HTR-8/SVneo (cell line): Measurements from ENCODE around the gene MEST.
"Not testable (repeated sequence)": the region's sequence is repeated elsewhere in the genome, so short reads cannot be mapped to it uniquely, and the experiment has no call there.

Experiments used
- DNase-seq: peaks from one replicate; pipeline ENCODE4 v3.0.0; 2011; ENCODE audit warnings: low spot score, mixed read lengths; ENCODE audit not compliant: insufficient read length
- FAIRE-seq: peaks from 2 replicates; lab custom pipeline; 2011; peaks lifted over from hg19 to GRCh38; lab: Jason Lieb, UNC

Gene MEST, protein sequence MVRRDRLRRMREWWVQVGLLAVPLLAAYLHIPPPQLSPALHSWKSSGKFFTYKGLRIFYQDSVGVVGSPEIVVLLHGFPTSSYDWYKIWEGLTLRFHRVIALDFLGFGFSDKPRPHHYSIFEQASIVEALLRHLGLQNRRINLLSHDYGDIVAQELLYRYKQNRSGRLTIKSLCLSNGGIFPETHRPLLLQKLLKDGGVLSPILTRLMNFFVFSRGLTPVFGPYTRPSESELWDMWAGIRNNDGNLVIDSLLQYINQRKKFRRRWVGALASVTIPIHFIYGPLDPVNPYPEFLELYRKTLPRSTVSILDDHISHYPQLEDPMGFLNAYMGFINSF

DNA sequence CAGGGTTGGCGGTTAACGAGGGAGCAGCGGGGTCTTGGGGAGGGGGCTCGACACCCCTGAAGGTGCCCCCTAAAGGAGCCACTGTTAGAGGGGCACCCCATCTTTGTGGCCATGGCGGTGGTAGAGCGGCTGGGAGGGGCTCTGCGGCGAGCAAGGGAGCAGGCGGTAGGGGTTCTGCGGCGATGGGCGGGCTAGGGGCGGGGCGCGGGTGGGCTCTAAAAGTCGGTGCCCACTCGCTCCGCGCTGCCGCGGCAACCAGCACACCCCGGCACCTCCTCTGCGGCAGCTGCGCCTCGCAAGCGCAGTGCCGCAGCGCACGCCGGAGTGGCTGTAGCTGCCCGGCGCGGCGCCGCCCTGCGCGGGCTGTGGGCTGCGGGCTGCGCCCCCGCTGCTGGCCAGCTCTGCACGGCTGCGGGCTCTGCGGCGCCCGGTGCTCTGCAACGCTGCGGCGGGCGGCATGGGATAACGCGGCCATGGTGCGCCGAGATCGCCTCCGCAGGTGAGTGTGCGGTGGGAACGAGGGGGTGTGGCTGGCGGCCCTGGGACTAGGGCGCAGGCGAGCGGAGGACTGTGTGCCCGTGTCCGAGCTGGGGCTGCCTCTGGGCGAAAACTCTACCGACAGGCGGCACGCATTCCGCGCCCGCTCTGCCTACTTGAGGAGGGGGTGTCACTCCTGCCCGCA is at the start of gene MEST:
MEST (plus strand) TSS at position 245 of the 682 bp plus-strand sequence; CDS start at position 474, 229 bp downstream.
- FAIRE-seq, result no peak
- peak; percentile 69 for DNase-seq

DNA sequence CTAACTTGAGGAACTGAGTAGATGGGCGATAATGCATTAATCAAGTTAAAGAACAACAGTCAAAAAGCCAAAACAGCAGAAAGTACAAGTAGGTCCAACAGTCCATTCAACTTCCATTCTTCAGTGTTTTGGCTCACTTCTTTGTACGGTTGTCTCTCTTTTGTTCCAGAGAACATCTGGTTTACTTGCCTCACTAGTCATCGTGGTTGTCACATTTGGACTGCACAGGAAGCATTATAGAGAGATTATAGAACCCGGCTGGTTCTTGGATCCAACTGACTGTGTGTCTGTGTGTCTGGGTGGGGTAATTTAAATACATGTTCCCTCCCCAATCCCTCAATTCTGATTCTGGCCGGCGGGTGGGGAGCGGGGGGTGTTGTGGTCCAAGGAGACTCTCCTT is 49.3 kb upstream of the MEST start:
- no peak for DNase-seq
- no peak for FAIRE-seq

DNA sequence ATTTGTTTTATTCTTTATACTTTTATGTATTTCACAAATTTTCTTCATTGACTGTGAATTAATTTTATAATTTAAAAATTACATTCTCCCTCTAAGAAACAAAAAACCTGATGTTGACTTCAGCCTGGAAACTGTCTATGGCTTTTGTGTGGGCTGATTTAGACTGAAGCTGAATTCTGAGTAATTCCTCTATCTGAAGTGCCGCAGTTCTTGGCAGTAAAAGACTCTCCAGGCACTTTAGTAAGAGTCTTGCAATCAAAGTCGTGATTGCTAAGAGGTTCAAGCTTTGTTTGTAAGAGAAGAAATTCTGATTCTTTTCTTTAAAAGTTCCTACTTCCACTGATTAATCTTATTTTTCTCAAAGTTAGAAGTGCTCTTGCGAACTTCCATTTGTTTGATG is 47.7 kb upstream of the MEST start:
- FAIRE-seq (no peak), DNase-seq (no peak)

DNA sequence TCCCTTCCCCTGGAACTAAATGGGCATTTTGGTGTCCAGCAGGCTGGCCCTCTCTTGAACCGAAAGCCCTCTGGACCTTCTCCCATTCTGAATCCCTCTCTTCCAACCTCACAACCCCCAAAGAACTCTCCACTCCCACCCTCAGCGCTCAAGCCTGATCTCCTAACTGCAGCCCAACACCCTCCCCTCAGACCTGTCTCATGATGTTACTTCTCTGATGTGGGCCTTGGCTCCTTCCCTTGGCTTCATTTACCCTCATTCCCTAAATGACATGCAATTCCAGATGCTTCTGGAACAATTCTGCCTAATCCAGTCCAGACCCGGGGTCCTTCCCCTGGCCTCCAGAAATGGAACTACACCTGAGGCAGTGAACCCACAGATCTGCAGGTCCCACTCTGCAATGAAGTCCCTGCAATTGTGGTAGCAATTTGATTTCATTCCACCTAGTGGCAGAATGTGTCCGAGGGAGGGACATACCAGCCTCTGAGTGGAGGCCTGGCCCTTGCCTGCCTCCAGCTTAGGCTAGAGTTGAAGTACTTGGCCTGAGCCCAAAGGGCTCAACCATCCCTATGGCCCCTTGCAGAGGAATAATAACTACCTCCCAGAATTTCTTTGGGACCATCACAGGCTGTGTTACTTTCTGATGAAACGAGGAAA is 47.0 kb upstream of the MEST start:
- FAIRE-seq (no peak), DNase-seq (no peak)

GRCh38 chr7:130446259-130446658 is 45.6 kb upstream of the MEST start:
- FAIRE-seq, result no peak
- DNase-seq, result no peak

- DNase-seq, FAIRE-seq: not testable (repeated sequence)
These were observed 40.5 kb upstream of the MEST start for GRCh38 chr7:130451344-130451743.

GRCh38 chr7:130452951-130453350 is 38.9 kb upstream of the MEST start:
- no peak for FAIRE-seq
- DNase-seq, result no peak

GRCh38 chr7:130454959-130455358 is 36.9 kb upstream of the MEST start:
- FAIRE-seq (no peak), DNase-seq (no peak)

DNA sequence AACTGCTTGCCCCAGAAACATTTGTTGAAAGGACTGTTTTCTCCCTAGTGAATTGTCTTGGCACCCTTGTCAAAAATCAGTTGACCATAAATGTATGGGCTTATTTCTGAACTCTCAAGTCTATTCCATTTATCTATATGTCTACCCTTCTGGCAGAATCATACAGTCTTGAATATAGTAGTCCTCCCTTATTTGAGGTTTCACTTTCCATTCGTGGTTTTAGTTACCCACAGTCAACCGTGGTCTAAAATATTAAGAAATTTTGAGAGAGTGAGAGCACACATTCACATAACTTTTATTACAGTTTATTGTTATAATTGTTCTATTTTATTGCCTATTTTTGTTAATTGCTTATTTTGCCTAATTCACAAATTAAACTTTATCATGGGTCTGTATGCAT is 33.6 kb upstream of the MEST start:
- no peak for FAIRE-seq

DNA sequence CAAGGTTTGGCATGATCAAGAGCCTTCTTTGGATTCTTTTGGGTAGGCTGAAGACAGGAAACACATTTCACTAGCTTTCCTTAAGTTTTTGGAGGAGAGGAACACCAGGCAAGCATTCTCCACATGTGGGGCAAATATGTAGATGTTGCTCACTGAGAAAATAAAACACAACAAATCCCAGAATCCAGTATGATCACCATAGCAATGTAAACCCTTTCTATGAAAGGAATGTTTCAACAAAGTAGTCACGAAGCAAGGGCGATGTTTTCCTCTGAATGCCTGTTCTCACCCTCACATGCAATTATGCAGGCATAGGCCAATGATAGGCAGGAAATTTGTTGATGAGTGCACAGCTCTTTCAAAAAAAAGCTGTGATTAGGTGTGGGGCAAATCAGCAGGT is 30.6 kb upstream of the MEST start:
- DNase-seq (no peak), FAIRE-seq (no peak)

More for the DNA sequence above, 33.6 kb upstream of the MEST start:
- no peak for DNase-seq

DNA sequence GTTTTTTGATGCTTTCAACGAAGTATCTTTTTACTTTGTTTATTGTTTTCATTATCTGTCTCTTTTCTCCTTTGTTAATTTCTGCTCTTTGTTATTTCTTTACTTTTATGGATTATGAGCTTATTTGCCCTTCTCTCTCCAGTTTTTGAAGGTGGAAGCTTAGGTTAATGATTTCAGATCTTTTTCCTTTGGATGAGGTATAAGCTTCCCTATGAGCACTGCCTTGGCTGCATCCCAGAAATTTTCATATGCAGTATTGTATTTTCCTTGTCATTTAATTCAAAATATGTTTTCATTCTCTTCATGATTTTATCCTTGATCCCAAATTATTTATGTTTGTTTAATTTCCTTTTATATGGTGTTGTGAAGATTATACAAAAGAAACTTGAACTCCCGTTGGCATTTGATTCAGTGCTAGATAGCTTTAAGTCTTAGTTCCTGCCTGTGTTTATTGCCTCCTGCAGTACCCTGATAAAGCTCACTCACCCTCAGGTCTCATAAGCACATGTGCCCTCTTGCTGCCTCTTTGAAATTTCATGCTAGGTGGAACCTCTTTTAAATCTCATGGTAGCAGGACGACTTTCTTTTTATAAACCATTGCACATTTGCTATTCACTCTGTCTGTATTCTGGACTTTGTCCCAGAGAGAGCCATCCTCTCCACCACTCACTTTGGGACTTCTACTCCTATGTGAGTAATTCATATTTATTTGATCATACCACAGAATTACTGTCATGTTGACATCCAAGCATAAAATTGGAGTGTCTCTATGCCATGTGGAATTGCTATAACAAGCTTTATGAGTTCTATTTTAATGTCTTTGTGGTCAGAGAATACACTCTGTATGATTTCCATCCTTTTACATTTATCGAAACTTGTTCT is 28.1 kb upstream of the MEST start:
- DNase-seq (no peak), FAIRE-seq (no peak)

DNA sequence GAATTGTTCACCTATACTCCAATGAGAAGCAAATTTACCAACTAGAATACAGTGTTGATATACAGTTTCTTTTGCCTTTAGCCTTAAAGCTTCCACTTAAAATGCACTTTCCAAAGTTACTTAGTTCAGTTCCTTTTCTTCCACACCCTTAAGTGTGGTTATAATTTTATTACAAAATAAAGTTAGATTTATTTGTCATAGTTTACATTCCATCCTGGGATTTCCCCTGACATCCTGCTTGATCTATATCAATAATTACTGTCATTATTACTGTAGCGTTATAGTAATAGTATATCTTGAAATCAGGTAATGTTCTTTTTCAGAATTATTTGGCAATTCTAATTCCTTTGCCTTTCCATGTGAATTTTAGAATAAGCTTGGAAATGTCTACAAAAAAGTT is 23.3 kb upstream of the MEST start:
- FAIRE-seq (no peak), DNase-seq (no peak)

GRCh38 chr7:130471974-130472373 is 19.9 kb upstream of the MEST start:
- no peak for DNase-seq
- FAIRE-seq, result no peak

- no peak for DNase-seq
- FAIRE-seq, result no peak
These were observed 18.6 kb upstream of the MEST start for GRCh38 chr7:130473289-130473688.

- FAIRE-seq (no peak), DNase-seq (no peak)
These were observed 18.0 kb upstream of the MEST start for GRCh38 chr7:130473876-130474275.

GRCh38 chr7:130475776-130476175 is 16.1 kb upstream of the MEST start:
- DNase-seq (no peak), FAIRE-seq (no peak)

- DNase-seq (no peak), FAIRE-seq (no peak)
These were observed 15.4 kb upstream of the MEST start for GRCh38 chr7:130476297-130477150.

- no peak for FAIRE-seq
- no peak for DNase-seq
These were observed 12.9 kb upstream of the MEST start for GRCh38 chr7:130478991-130479390.

DNA sequence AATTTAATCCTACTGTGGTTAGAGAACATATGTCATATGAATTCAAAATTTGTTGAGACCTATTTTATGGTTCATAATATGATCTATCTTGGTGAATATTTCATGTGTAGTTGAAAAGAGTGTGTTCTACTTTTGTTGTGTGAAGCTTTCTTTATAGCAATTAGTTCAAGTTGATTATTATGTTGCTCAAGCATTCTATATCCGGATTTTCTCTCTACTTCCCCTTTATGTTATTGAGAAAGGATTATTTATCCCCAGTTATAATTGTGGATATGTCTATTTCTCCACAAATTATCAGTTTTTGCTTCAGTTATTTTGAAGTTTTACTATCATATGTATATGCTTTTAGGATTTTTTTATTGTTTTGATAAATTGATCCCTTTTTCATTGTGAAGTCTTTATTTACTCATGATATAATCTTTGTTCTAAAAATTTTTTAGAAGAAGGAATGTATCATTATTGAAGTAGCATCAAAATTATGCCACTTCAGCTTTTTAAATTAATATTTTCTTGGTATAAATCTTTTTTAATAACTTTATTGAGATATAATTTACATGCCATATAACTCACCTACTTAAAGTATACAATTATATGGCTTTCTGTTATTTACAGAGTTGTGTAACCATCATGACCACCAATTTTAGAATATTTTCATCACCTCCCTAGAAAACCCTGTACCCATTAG is 12.0 kb upstream of the MEST start:
- DNase-seq (no peak), FAIRE-seq (no peak)
